Prostate gland (tissue), 2 donors: ENCODE data around the gene SYT2.

Experiments used
- CTCF ChIP-seq, 4 experiments: fragments of 200-600 bp in 2 of 4; fragments of 450-650 bp in 2 of 4; sonication (generic) in 2 of 4; IDR thresholded peaks; 1 replicate in 3 of 4; 2 replicates in 1 of 4; pipeline ENCODE4 v1.5.1; 2016 to 2019; ENCODE audit warnings: antibody characterized with exemption in 4 of 4, mild to moderate bottlenecking in 2 of 4, moderate library complexity in 2 of 4
- POLR2AphosphoS5 ChIP-seq: sonication (generic); formaldehyde crosslinking; IDR thresholded peaks from one replicate; pipeline ENCODE4 v1.6.1; 2017; ENCODE audit warnings: antibody characterized with exemption

GRCh38 chr1:202568826-202569225 is 141.4 kb downstream of the SYT2 start:
- TF ChIP-seq CTCF (IDR thresholded peaks at IDR 0.05), result no peak
- TF ChIP-seq POLR2AphosphoS5, result peak; percentile 50
